Endothelial cell (in vitro differentiated cells): ENCODE results near the gene CPNE6. TPM values are rescaled to one million over a fixed set of nuclear protein-coding genes. Genes with fewer than 3 reads are reported as not detected.

ENCODE experiments used
- DNase-seq: peaks from one replicate; pipeline ENCODE4 v3.0.0; 2021; ENCODE audit warnings: low spot score
- H3K27ac Mint-ChIP-seq: one replicate; pipeline ENCODE4 v1.8.0; 2021; ENCODE audit warnings: mixed read lengths, inconsistent platforms; ENCODE audit not compliant: unreplicated experiment
- H3K27me3 Mint-ChIP-seq: one replicate; pipeline ENCODE4 v1.8.0; 2021; ENCODE audit warnings: mild to moderate bottlenecking, moderate library complexity, mixed read lengths, inconsistent platforms; ENCODE audit not compliant: unreplicated experiment
- H3K36me3 Mint-ChIP-seq: one replicate; pipeline ENCODE4 v1.8.0; 2021; ENCODE audit warnings: mild to moderate bottlenecking, low read depth, mixed read lengths, inconsistent platforms; ENCODE audit not compliant: unreplicated experiment
- H3K4me1 Mint-ChIP-seq: one replicate; pipeline ENCODE4 v1.8.0; 2021; ENCODE audit warnings: mild to moderate bottlenecking, mixed read lengths, inconsistent platforms; ENCODE audit not compliant: unreplicated experiment
- H3K4me3 Mint-ChIP-seq: one replicate; pipeline ENCODE4 v1.8.0; 2021; ENCODE audit warnings: mild to moderate bottlenecking, mixed read lengths, inconsistent platforms; ENCODE audit not compliant: unreplicated experiment
- H3K9me3 Mint-ChIP-seq: one replicate; pipeline ENCODE4 v1.8.0; 2021; ENCODE audit warnings: mixed read lengths, inconsistent platforms; ENCODE audit not compliant: unreplicated experiment
- total RNA-seq: library from RNA; stranded (reverse); fragmentation: NEBNext Ultra II Directional; extraction: Animal tissue kit (Norgen Biotek cat#: 25700); gene quantifications from one replicate; pipeline ENCODE4 v1.2.1, GENCODE V29; 2021; ENCODE audit not compliant: unreplicated experiment
- TF ChIP-seq, protein P1 (sequence below): fragments of 200-600 bp; sonication (generic); IDR thresholded peaks from one replicate; pipeline ENCODE4 v1.5.0; 2021; ENCODE audit warnings: antibody characterized with exemption; ENCODE audit not compliant: unreplicated experiment

Gene CPNE6
- total RNA-seq, 1 donor from 2014 or later, result not detected

- TF ChIP-seq, protein P1, sequence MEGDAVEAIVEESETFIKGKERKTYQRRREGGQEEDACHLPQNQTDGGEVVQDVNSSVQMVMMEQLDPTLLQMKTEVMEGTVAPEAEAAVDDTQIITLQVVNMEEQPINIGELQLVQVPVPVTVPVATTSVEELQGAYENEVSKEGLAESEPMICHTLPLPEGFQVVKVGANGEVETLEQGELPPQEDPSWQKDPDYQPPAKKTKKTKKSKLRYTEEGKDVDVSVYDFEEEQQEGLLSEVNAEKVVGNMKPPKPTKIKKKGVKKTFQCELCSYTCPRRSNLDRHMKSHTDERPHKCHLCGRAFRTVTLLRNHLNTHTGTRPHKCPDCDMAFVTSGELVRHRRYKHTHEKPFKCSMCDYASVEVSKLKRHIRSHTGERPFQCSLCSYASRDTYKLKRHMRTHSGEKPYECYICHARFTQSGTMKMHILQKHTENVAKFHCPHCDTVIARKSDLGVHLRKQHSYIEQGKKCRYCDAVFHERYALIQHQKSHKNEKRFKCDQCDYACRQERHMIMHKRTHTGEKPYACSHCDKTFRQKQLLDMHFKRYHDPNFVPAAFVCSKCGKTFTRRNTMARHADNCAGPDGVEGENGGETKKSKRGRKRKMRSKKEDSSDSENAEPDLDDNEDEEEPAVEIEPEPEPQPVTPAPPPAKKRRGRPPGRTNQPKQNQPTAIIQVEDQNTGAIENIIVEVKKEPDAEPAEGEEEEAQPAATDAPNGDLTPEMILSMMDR, result no peak
- Mint-ChIP-seq H3K27ac (no peak overlapping the region), H3K9me3 (no peaks in the 10 kb centered on the region), H3K4me1 (no peaks in the 10 kb centered on the region), H3K27me3 (peaks cover 16% of the 10 kb centered on the region), H3K36me3 (no peaks in the 10 kb centered on the region), H3K4me3 (no peak overlapping the region)
- DNase-seq, result no peak
Observed at GRCh38 chr14:24062216-24062980, 9.0 kb upstream of the CPNE6 start.

- TF ChIP-seq, protein P1, result no peak
- H3K27ac Mint-ChIP-seq, result no peak overlapping the region
- H3K4me1 Mint-ChIP-seq, result no peaks in the 10 kb centered on the region
- DNase-seq, result no peak
- no peak overlapping the region for H3K4me3 Mint-ChIP-seq
- H3K27me3 Mint-ChIP-seq, result peaks cover 14% of the 10 kb centered on the region
- H3K9me3 Mint-ChIP-seq, result no peaks in the 10 kb centered on the region
- H3K36me3 Mint-ChIP-seq, result no peaks in the 10 kb centered on the region
Observed at GRCh38 chr14:24063263-24063836, 8.0 kb upstream of the CPNE6 start.

- no peaks in the 10 kb centered on the region for H3K4me1 Mint-ChIP-seq
- no peaks in the 10 kb centered on the region for H3K9me3 Mint-ChIP-seq
- H3K27me3 Mint-ChIP-seq, result peaks cover 9% of the 10 kb centered on the region
- no peaks in the 10 kb centered on the region for H3K36me3 Mint-ChIP-seq
- TF ChIP-seq, protein P1, result no peak
- DNase-seq, result no peak
- no peak overlapping the region for H3K4me3 Mint-ChIP-seq
- no peak overlapping the region for H3K27ac Mint-ChIP-seq
Observed at GRCh38 chr14:24064091-24064795, 7.1 kb upstream of the CPNE6 start.

DNA sequence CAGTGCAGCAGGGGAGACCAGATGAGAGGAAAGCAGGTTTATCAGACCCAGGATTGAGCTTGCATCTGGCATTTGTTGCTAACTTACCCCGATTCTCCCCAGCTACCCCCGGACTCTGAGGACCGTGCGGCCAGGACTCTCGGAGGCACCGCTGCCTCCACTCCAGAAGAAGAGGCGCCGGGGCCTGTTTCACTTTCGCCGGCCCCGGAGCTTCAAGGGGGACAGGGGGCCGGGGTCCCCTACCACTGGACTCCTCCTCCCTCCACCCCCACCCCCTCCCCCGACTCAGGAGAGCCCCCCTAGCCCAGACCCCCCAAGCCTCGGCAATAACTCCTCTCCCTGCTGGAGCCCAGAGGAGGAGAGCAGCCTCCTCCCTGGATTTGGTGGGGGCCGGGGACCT, 6.5 kb upstream of the CPNE6 start:
- DNase-seq, result no peak
- TF ChIP-seq, protein P1, result no peak
- Mint-ChIP-seq H3K4me3 (no peak overlapping the region), H3K4me1 (no peaks in the 10 kb centered on the region), H3K27me3 (peaks cover 10% of the 10 kb centered on the region), H3K27ac (no peak overlapping the region), H3K9me3 (no peaks in the 10 kb centered on the region), H3K36me3 (no peaks in the 10 kb centered on the region)

DNA sequence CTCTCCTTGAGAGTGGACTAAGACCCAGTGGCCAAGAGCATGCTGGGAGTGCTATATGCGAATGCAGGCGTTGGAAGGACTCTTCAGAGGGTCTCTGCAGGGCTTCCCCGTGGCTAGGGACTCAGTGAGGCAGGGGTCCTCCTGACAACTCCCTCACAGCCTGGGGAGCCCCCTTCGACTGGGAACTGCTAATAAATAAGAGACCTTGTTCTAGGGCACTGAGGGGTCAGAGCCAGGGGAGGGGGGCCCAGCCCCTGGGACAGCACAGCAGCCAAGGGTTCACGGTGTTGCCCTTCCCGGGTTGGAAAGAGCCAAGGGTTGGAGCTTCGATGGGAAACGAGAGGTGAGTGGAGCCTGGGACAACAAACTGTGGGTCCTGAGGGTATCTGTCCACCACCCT, 6.0 kb upstream of the CPNE6 start:
- TF ChIP-seq, protein P1, result no peak
- H3K27ac Mint-ChIP-seq, result no peak overlapping the region
- no peaks in the 10 kb centered on the region for H3K4me1 Mint-ChIP-seq
- DNase-seq, result no peak
- no peak overlapping the region for H3K4me3 Mint-ChIP-seq
- no peaks in the 10 kb centered on the region for H3K36me3 Mint-ChIP-seq
- H3K9me3 Mint-ChIP-seq, result no peaks in the 10 kb centered on the region
- H3K27me3 Mint-ChIP-seq, result peaks cover 11% of the 10 kb centered on the region
